Measurements from ENCODE around the gene NFATC3.

The NFATC3 gene

DNA sequence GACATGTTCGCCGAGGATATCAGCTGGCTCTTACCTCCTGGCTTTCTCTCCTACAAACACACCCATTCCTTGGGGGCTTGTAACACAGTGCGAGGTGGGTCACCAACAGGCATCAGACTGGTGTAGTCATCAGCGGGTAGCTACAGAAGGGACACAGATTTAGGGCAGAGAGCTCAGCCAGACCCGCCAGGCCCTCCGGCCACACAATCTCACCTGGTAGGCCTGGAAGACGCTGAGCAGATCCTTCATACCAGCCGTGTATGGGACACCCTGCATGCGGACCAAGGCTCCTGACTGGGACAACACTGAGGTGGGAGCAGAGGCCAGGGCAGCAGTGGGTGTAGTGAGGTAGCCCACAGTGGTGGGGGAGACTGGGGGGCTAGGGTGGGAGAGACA lies 145.0 kb downstream of the NFATC3 start:
- no peak for DNase-seq (ENCODE audit: low read depth in 2 of 2)

GRCh38 chr16:68230956-68231355 lies 145.8 kb downstream of the NFATC3 start:
- DNase-seq (ENCODE audit: low read depth in 2 of 2) = no peak

GRCh38 chr16:68231384-68232136 lies 146.4 kb downstream of the NFATC3 start:
- no peak for DNase-seq (ENCODE audit: low read depth in 2 of 2)

GRCh38 chr16:68232335-68232734 lies 147.2 kb downstream of the NFATC3 start:
- no peak for DNase-seq (ENCODE audit: low read depth in 2 of 2)

GRCh38 chr16:68233085-68233834 lies 148.1 kb downstream of the NFATC3 start:
- DNase-seq (ENCODE audit: low read depth in 2 of 2) = no peak

GRCh38 chr16:68233835-68234187 lies 148.6 kb downstream of the NFATC3 start:
- no peak for DNase-seq (ENCODE audit: low read depth in 2 of 2)

- no peak for DNase-seq (ENCODE audit: low read depth in 2 of 2)
Measured at GRCh38 chr16:68234188-68235107, 149.3 kb downstream of the NFATC3 start.

- DNase-seq (ENCODE audit: low read depth in 2 of 2) = no peak
Measured at GRCh38 chr16:68235108-68235886, 150.1 kb downstream of the NFATC3 start.

GRCh38 chr16:68235887-68236136 lies 150.6 kb downstream of the NFATC3 start, which contains the start of gene ESRP2:
TSS of gene ESRP2 (minus strand) at chr16:68236127. CDS start at chr16:68236045, 82 bp downstream.
- DNase-seq (ENCODE audit: low read depth in 2 of 2) = no peak

DNA sequence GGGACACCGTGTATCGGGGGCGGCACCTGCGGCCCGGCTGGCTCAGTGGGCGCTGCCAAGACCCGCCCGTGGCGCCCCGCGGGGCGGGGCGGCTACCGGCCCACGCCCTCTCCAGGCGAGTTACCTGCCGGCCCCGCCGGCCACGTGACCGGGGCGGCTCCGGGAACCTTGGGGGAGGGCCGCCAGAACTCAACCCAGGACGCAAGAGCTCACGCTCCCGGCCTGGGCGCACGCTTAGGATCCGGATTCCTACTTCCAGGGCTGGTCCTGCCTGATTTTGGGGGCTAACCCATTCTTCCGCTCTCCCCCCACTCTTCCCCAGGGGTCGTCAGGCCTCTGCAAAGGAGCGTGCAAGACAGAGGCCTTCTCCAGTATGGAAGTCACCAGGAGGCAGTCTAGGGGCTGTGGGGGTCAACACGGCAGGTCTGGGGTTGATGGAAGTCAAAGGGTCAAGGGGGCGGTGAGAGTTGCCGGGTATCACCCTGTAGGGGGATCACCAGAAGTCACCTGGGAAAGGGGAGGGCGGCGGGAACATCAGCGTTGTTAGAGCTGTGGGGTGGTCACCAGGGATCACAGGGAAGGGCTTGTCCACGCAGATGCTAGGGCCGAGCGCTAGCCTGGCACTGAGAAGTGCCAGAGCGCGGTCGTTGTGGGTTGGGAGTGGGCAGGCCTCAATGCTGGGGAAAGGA lies 151.1 kb downstream of the NFATC3 start:
- DNase-seq (ENCODE audit: low read depth in 2 of 2) = peak in 1 of 2 donors; percentile 36

- no peak for DNase-seq (ENCODE audit: low read depth in 2 of 2)
Measured at GRCh38 chr16:68236826-68237242, 151.7 kb downstream of the NFATC3 start.

DNA sequence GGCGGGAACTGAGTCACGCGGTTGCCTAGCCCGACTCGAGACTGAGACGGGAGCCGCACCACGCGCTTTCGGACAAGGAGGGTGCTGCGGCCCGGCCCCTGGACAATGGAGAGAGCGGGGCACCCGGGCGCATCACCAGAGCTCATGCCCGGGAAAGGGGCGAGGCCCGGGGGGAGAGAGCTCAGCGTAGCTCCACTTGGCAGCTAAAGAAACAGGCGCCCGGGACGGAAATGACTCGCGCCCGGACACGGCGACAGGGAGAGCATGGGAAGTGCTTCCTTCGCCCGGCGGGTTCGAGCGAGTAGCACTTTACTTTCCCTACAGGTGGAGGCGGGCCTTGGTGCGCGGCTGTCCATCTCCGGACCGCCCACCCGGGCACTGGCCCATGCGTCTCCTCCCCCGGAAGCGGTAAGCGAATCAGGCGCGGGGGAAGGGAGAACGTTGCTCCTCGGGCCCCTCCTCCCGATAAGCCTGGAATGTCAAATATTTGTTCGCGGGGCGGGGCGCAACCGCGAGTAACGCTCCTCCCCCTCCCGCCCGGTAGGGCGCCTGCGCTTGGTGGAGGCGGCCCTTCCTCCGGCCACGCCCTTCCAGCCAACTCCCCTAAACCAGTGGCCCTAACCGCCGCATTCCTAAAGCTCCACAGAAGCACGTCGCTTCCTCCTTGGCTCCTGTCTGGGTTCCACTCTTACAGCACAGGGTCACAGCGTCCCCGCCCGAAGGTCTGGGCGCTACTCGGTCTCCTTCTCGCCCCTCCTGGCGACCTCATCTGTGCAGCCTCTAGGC lies 152.3 kb downstream of the NFATC3 start:
- DNase-seq (ENCODE audit: low read depth in 2 of 2) = peak; percentile 84 to 89

- DNase-seq (ENCODE audit: low read depth in 2 of 2) = no peak
Measured at GRCh38 chr16:68238029-68238345, 152.8 kb downstream of the NFATC3 start.

GRCh38 chr16:68242085-68242484 lies 156.9 kb downstream of the NFATC3 start:
- DNase-seq (ENCODE audit: low read depth in 2 of 2) = no peak

- no peak for DNase-seq (ENCODE audit: low read depth in 2 of 2)
Measured at GRCh38 chr16:68242926-68243858, 158.0 kb downstream of the NFATC3 start.

GRCh38 chr16:68244481-68244902 lies 159.3 kb downstream of the NFATC3 start:
- DNase-seq (ENCODE audit: low read depth in 2 of 2) = no peak

DNA sequence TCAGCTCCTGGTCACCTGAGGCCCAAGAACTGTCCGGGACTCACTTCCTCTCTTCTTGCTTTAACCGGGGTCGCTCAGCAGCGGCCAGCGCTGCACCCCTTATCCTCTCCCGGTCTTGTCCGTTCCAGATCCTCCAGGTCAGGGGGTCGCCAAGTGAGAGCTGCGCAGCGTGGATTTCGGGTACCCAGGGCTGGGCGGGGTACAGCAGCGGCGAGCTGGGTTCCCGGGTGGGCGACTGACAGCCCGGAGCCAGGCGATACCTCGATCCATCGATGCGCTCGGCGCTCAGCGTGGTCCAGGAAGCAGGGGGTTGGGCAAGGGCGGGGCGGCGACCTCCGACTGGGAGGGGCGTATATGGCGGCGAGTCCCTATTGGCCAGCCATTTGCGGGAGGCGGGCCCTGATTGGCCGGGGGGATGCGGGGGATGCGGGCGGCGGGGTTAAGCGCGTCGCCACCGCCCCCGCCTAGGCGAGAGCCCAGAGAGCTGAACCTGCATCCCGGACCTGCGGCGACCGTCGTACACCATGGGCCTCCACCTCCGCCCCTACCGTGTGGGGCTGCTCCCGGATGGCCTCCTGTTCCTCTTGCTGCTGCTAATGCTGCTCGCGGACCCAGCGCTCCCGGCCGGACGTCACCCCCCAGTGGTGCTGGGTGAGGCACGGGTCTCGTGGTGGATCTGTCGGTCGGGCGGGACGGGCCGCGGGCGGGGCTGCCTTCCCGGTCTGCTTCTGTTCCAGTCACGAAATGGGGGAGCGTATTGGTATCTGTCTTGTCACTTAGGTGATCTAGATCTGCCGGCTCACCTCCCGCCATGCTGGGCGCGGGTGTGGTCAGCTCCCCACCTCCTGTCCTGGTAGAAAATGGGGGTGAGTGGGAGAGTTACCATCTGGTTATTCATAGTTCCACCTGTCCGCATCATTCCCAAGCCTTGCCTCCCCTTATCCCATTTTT lies 160.0 kb downstream of the NFATC3 start, which contains the start of gene PLA2G15:
PLA2G15 (plus strand) TSS at position 471 of the 951 bp plus-strand sequence; CDS start at position 525, 54 bp downstream.
- peak; percentile 97 for DNase-seq (ENCODE audit: low read depth in 2 of 2)

DNA sequence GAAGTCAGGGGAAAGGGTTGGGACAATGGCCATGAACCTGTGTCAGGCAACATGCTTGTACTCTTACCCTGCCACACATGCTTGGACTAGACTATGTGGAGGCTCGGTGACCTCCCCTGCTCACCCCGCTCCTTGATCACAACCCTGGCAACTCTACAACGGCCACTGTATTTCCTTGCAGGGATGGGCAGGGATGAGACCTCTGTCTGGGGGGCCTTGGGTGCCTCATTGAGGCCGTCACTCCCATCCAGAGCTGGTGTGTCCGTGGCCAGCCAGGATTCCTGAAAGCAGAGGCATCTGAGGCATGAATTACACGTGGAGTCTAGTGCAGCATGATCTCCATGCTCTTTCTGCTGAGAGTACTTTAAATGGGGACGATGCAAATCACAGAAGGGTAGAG lies 161.0 kb downstream of the NFATC3 start:
- no peak for DNase-seq (ENCODE audit: low read depth in 2 of 2)

Measured in stimulated activated CD4-positive, alpha-beta T cell treated with anti-CD3 and anti-CD28 coated beads, Interleukin-1b, Interleukin-23, amount 100 ng/mL, for 4 hours (primary cell).